ENCODE results near the gene HGF. TPM values are rescaled to one million over a fixed set of nuclear protein-coding genes. Genes with fewer than 3 reads are reported as not detected.

HGF gene
- total and polyA plus RNA-seq, 4 donors, result 3.1 to 25.5 (median 12.3) TPM

DNA sequence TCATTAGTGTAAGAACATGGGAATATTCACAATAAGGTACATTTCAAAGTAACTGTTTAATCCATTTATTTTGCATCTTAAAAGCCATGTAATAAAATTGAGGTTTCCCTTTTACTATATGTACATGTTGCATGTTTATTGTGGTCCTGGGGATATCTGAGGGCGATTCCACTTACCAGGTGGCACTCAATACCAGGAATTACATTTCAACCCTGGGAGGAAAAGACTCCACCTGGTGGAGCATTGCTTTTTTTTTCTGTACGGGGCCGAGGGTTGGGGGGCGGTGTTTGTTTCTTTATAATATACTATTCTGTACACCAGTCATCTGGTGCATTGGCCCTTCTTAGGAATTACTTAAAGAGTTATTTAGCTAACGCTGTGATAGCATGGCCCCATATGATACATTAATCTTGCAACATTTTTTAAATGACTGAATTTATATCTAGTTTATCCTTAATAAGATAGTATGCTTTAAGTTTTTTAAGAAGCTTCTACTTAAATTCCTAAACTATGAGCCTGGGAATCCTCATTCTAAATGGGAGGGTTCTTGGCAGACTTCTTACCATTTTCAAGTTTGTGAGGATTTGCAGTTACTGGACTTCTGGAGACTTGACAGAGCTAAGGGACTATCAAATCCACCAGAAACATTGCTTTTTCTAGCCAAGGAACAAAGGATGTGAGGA is 7.2 kb upstream of the HGF start:
- Histone ChIP-seq H3K9me3 (ENCODE audit: control insufficient read depth in 4 of 4, insufficient read depth in 3 of 4, low read length in 3 of 4) (no peaks in the 10 kb centered on the region), H3K36me3 (ENCODE audit: control insufficient read depth in 4 of 4, insufficient read depth in 4 of 4, low read length in 4 of 4) (no peaks in the 10 kb centered on the region), H3K9ac (ENCODE audit: insufficient read depth in 1 of 2, low read length in 2 of 2) (no peak overlapping the region), H3K27ac (ENCODE audit: low read depth in 1 of 2, low read length in 1 of 2) (no peak overlapping the region), H3K4me1 (ENCODE audit: control insufficient read depth in 5 of 5, insufficient read depth in 5 of 5, low read length in 5 of 5) (peaks cover 0 to 48% (median 7%) of the 10 kb centered on the region in 5 donors), H3K4me3 (no peak overlapping the region), H3K27me3 (ENCODE audit: control insufficient read depth in 3 of 3, insufficient read depth in 3 of 3, low read length in 2 of 3) (no peaks in the 10 kb centered on the region)
- 68 to 83% methylated on average over 5 of the region's 5 CpGs for WGBS, 2 donors
- ATAC-seq (ENCODE audit: insufficient read depth, low FRiP score) (no peak), DNase-seq (no peak)
- TF ChIP-seq, protein P1, sequence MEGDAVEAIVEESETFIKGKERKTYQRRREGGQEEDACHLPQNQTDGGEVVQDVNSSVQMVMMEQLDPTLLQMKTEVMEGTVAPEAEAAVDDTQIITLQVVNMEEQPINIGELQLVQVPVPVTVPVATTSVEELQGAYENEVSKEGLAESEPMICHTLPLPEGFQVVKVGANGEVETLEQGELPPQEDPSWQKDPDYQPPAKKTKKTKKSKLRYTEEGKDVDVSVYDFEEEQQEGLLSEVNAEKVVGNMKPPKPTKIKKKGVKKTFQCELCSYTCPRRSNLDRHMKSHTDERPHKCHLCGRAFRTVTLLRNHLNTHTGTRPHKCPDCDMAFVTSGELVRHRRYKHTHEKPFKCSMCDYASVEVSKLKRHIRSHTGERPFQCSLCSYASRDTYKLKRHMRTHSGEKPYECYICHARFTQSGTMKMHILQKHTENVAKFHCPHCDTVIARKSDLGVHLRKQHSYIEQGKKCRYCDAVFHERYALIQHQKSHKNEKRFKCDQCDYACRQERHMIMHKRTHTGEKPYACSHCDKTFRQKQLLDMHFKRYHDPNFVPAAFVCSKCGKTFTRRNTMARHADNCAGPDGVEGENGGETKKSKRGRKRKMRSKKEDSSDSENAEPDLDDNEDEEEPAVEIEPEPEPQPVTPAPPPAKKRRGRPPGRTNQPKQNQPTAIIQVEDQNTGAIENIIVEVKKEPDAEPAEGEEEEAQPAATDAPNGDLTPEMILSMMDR (IDR thresholded peaks at IDR 0.05; ENCODE audit: control extremely low read depth, extremely low read depth), result no peak

DNA sequence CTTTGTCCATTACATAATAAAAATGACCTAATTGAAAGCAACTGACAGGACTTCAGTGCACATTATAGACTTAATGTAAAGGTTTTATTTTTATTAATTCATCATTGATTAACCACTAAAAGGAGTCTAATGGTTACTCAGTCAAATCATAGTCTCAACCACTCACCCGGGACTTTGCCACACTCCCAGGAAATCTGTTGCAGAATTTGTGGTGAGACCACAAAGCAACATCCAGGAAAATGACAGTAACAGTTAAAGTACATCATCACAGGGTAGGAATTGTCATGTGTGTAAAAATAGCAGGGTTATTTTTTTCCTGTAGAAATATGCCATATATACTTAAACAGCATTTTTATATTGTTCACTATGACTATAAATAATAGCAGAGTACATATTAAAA is 6.3 kb upstream of the HGF start:
- ATAC-seq (ENCODE audit: insufficient read depth, low FRiP score) (no peak), DNase-seq (no peak)
- Histone ChIP-seq H3K36me3 (ENCODE audit: control insufficient read depth in 4 of 4, insufficient read depth in 4 of 4, low read length in 4 of 4) (no peaks in the 10 kb centered on the region), H3K27me3 (ENCODE audit: control insufficient read depth in 3 of 3, insufficient read depth in 3 of 3, low read length in 2 of 3) (no peaks in the 10 kb centered on the region), H3K27ac (ENCODE audit: low read depth in 1 of 2, low read length in 1 of 2) (no peak overlapping the region), H3K4me3 (no peak overlapping the region), H3K9me3 (ENCODE audit: control insufficient read depth in 4 of 4, insufficient read depth in 3 of 4, low read length in 3 of 4) (no peaks in the 10 kb centered on the region), H3K9ac (ENCODE audit: insufficient read depth in 1 of 2, low read length in 2 of 2) (no peak overlapping the region), H3K4me1 (ENCODE audit: control insufficient read depth in 5 of 5, insufficient read depth in 5 of 5, low read length in 5 of 5) (peaks cover 0 to 42% (median 7%) of the 10 kb centered on the region in 5 donors)
- TF ChIP-seq, protein P1 (IDR thresholded peaks at IDR 0.05; ENCODE audit: control extremely low read depth, extremely low read depth), result no peak
- WGBS, 2 donors, result 26 to 54% methylated on average over 1 of the region's 1 CpG

DNA sequence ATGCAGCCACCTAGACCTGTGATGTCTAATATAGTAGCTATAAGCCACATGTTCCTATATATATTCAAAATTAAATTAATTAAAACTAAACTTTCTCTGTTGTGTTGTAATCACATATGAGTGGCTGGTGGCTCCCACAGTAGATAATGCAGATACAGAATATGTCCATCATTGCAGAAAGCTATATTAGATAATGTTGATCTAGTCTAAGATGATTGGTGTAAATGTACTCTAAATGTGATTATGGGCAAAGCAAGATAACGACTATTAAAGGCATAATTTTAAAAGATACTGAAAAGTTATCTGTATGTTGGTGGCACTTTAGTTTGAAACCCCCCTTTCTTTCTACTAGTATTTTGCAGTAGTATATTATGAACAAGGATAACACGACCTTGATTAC is 5.7 kb upstream of the HGF start:
- TF ChIP-seq, protein P1 (IDR thresholded peaks at IDR 0.05; ENCODE audit: control extremely low read depth, extremely low read depth), result no peak
- no peak for DNase-seq
- ATAC-seq (ENCODE audit: insufficient read depth, low FRiP score), result no peak
- H3K9me3 ChIP-seq (ENCODE audit: control insufficient read depth in 4 of 4, insufficient read depth in 3 of 4, low read length in 3 of 4), result no peaks in the 10 kb centered on the region
- no peaks in the 10 kb centered on the region for H3K27me3 ChIP-seq (ENCODE audit: control insufficient read depth in 3 of 3, insufficient read depth in 3 of 3, low read length in 2 of 3)
- no peak overlapping the region for H3K27ac ChIP-seq (ENCODE audit: low read depth in 1 of 2, low read length in 1 of 2)
- WGBS, 2 donors, result 81 to 82% methylated on average over 2 of the region's 2 CpGs
- H3K4me3 ChIP-seq, result no peak overlapping the region
- no peaks in the 10 kb centered on the region for H3K36me3 ChIP-seq (ENCODE audit: control insufficient read depth in 4 of 4, insufficient read depth in 4 of 4, low read length in 4 of 4)
- H3K4me1 ChIP-seq (ENCODE audit: control insufficient read depth in 5 of 5, insufficient read depth in 5 of 5, low read length in 5 of 5), result peaks cover 0 to 36% (median 7%) of the 10 kb centered on the region in 5 donors
- no peak overlapping the region for H3K9ac ChIP-seq (ENCODE audit: insufficient read depth in 1 of 2, low read length in 2 of 2)

DNA sequence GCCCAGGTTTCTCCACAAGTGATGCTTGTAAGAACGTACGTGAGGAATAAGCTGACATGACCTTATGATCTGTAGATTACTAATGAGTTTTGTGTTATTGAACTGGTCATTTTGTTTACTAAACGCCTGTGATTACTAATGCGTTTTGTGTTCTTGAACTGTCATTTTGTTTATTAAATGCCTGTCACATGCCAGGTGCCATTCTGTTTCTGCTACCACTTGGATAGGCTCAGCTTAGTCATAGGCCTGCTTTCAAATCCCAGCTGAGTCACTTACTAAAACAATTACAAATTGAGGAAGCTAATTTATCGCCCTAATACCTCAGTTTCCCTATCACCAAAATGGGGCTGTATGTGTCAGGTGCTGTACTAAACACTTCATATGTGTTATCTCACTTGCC is 4.7 kb upstream of the HGF start:
- no peak for ATAC-seq (ENCODE audit: insufficient read depth, low FRiP score)
- no peak for DNase-seq
- no peak overlapping the region for H3K9ac ChIP-seq (ENCODE audit: insufficient read depth in 1 of 2, low read length in 2 of 2)
- TF ChIP-seq, protein P1 (IDR thresholded peaks at IDR 0.05; ENCODE audit: control extremely low read depth, extremely low read depth), result no peak
- H3K9me3 ChIP-seq (ENCODE audit: control insufficient read depth in 4 of 4, insufficient read depth in 3 of 4, low read length in 3 of 4), result no peaks in the 10 kb centered on the region
- 71 to 77% methylated on average over 5 of the region's 5 CpGs for WGBS, 2 donors
- H3K36me3 ChIP-seq (ENCODE audit: control insufficient read depth in 4 of 4, insufficient read depth in 4 of 4, low read length in 4 of 4), result no peaks in the 10 kb centered on the region
- no peak overlapping the region for H3K4me3 ChIP-seq
- no peak overlapping the region for H3K27ac ChIP-seq (ENCODE audit: low read depth in 1 of 2, low read length in 1 of 2)
- H3K27me3 ChIP-seq (ENCODE audit: control insufficient read depth in 3 of 3, insufficient read depth in 3 of 3, low read length in 2 of 3), result no peaks in the 10 kb centered on the region
- H3K4me1 ChIP-seq (ENCODE audit: control insufficient read depth in 5 of 5, insufficient read depth in 5 of 5, low read length in 5 of 5), result peaks cover 0 to 39% (median 10%) of the 10 kb centered on the region in 5 donors

All from lung (tissue), 12 donors.